HepG2 (cell line): ENCODE results near the gene PGP. TPM values are rescaled to one million over a fixed set of nuclear protein-coding genes. Genes with fewer than 3 reads are reported as not detected.

Source experiments
- HNF4A ChIP-seq: sonication (generic); formaldehyde crosslinking; IDR thresholded peaks from 2 replicates; pipeline ENCODE4 v1.4.0; 2020; ENCODE audit warnings: missing genetic modification reagents
- HOXA9 ChIP-seq: sonication (generic); formaldehyde crosslinking; IDR thresholded peaks from 2 replicates; pipeline ENCODE4 v1.8.1; 2022; ENCODE audit warnings: missing genetic modification reagents, mild to moderate bottlenecking, moderate library complexity, borderline replicate concordance
- MAFF ChIP-seq: IDR thresholded peaks from 2 replicates; pipeline ENCODE4 v1.6.1; 2011; ENCODE audit warnings: low read depth, low read length, improper control_type of control experiment
- MAX ChIP-seq: IDR thresholded peaks from 2 replicates; pipeline ENCODE4 v1.6.1; 2012; ENCODE audit warnings: inconsistent platforms
- NR3C1 ChIP-seq: sonication (generic); formaldehyde crosslinking; IDR thresholded peaks from 2 replicates; pipeline ENCODE4 v1.4.0; 2020; ENCODE audit warnings: missing genetic modification reagents
- PAX8 ChIP-seq: sonication (generic); formaldehyde crosslinking; IDR thresholded peaks from 2 replicates; pipeline ENCODE4 v1.8.0; 2022; ENCODE audit warnings: mild to moderate bottlenecking, missing genetic modification reagents, borderline replicate concordance
- U2AF2 ChIP-seq: fragments of 200-400 bp; formaldehyde crosslinking; IDR thresholded peaks from 2 replicates; pipeline ENCODE4 v1.6.1; 2017; ENCODE audit warnings: low read depth, mild to moderate bottlenecking, low read length
- ZBTB21 ChIP-seq: sonication (generic); formaldehyde crosslinking; IDR thresholded peaks from 2 replicates; pipeline ENCODE4 v1.4.0; 2020; ENCODE audit warnings: missing genetic modification reagents
- ZBTB39 ChIP-seq: sonication (generic); formaldehyde crosslinking; IDR thresholded peaks from 2 replicates; pipeline ENCODE4 v1.5.0; 2020; ENCODE audit warnings: missing genetic modification reagents
- ZNF180 ChIP-seq: sonication (generic); formaldehyde crosslinking; IDR thresholded peaks from 2 replicates; pipeline ENCODE4 v1.4.0; 2020; ENCODE audit warnings: low read depth, missing genetic modification reagents, borderline replicate concordance
- ZNF20 ChIP-seq: sonication (generic); formaldehyde crosslinking; IDR thresholded peaks from 2 replicates; pipeline ENCODE4 v1.4.0; 2020; ENCODE audit warnings: mild to moderate bottlenecking, moderate library complexity, missing genetic modification reagents
- ZNF224 ChIP-seq: sonication (generic); formaldehyde crosslinking; IDR thresholded peaks from 2 replicates; pipeline ENCODE4 v1.5.0; 2020; ENCODE audit warnings: mild to moderate bottlenecking, missing genetic modification reagents
- ZNF317 ChIP-seq: sonication (generic); formaldehyde crosslinking; IDR thresholded peaks from 2 replicates; pipeline ENCODE4 v1.5.0; 2020; ENCODE audit warnings: mild to moderate bottlenecking, missing genetic modification reagents
- ZNF333 ChIP-seq: sonication (generic); formaldehyde crosslinking; IDR thresholded peaks from 2 replicates; pipeline ENCODE4 v1.4.0; 2020; ENCODE audit warnings: mild to moderate bottlenecking, missing genetic modification reagents, borderline replicate concordance
- ZNF430 ChIP-seq: sonication (generic); formaldehyde crosslinking; IDR thresholded peaks from 2 replicates; pipeline ENCODE4 v1.9.0; 2021; ENCODE audit warnings: mild to moderate bottlenecking, missing genetic modification reagents
- ZNF567 ChIP-seq: sonication (generic); formaldehyde crosslinking; IDR thresholded peaks from 2 replicates; pipeline ENCODE4 v1.8.1; 2023; ENCODE audit warnings: mild to moderate bottlenecking, missing genetic modification reagents, borderline replicate concordance
- ZNF577 ChIP-seq: sonication (generic); formaldehyde crosslinking; IDR thresholded peaks from 2 replicates; pipeline ENCODE4 v1.4.0; 2020; ENCODE audit warnings: mild to moderate bottlenecking, low read depth, missing genetic modification reagents, borderline replicate concordance
- ZNF687 ChIP-seq: sonication (generic); formaldehyde crosslinking; IDR thresholded peaks from 2 replicates; pipeline ENCODE4 v1.5.1; 2020; ENCODE audit warnings: mild to moderate bottlenecking, missing genetic modification reagents, moderate library complexity
- ZSCAN21 ChIP-seq: sonication (generic); formaldehyde crosslinking; IDR thresholded peaks from 2 replicates; pipeline ENCODE4 v1.8.0; 2022; ENCODE audit warnings: mild to moderate bottlenecking, missing genetic modification reagents, moderate library complexity, borderline replicate concordance
- polyA plus RNA-seq, 8 experiments: library from polyadenylated mRNA; depleted of rRNA in 3 of 8; stranded (reverse) in 7 of 8; unstranded in 1 of 8; fragments of >200 nt; fragmentation: Illumina TruSeq in 4 of 8; extraction: Trizol in 4 of 8; gene quantifications; 2 replicates each; pipeline versions ENCODE4 v1.2.1 to v1.2.3, GENCODE V29; 2011 to 2016; ENCODE audit warnings: low read depth in 4 of 8, missing spikeins in 1 of 8, mixed read lengths in 1 of 8; ENCODE audit not compliant: insufficient read depth in 1 of 8
- total RNA-seq, 5 experiments: library from RNA; depleted of rRNA; stranded (reverse); fragments of >200 nt; fragmentation: Illumina TruSeq; extraction: Trizol; gene quantifications; 2 replicates each; pipeline ENCODE4 v1.2.3, GENCODE V29; 2016; ENCODE audit warnings: low read depth in 1 of 5
- TF ChIP-seq, protein P1 (sequence below): sonication (generic); formaldehyde crosslinking; IDR thresholded peaks from 2 replicates; pipeline ENCODE4 v1.5.0; 2020; ENCODE audit warnings: mild to moderate bottlenecking, missing genetic modification reagents, borderline replicate concordance

PGP gene
- total and polyA plus RNA-seq, 2 of the 13 experiments (the other 11 are each of a cell fraction or from before 2014, with no cell fraction given): 7.3 to 18.3 TPM

- no peak for TF ChIP-seq HNF4A (CRISPR knock-in tag)
- TF ChIP-seq ZBTB39: peak; percentile 93; the same call in 1 of the 2 replicates
- TF ChIP-seq U2AF2: no peak
- TF ChIP-seq MAFF: no peak
- peak; percentile 27 for TF ChIP-seq ZNF333 (CRISPR knock-in tag)
- TF ChIP-seq HOXA9: no peak; the same call in 1 of the 2 replicates
- TF ChIP-seq ZNF577 (CRISPR knock-in tag): 0 out of 2 replicates have a peak, but pooled peaks have one; percentile 41
- no peak for TF ChIP-seq ZNF180 (CRISPR knock-in tag)
- TF ChIP-seq ZNF687 (CRISPR knock-in tag): peak; percentile 78
- peak; percentile 27; the same call in 1 of the 2 replicates for TF ChIP-seq ZSCAN21 (CRISPR knock-in tag)
- TF ChIP-seq ZNF317 (CRISPR knock-in tag): peak; percentile 64; the same call in 1 of the 2 replicates
- TF ChIP-seq ZBTB21: no peak
- no peak; the same call in 1 of the 2 replicates for TF ChIP-seq ZNF430 (CRISPR knock-in tag)
- peak; percentile 55 for TF ChIP-seq ZNF224 (CRISPR knock-in tag)
- no peak for TF ChIP-seq ZNF567 (CRISPR knock-in tag)
- TF ChIP-seq, protein P1, sequence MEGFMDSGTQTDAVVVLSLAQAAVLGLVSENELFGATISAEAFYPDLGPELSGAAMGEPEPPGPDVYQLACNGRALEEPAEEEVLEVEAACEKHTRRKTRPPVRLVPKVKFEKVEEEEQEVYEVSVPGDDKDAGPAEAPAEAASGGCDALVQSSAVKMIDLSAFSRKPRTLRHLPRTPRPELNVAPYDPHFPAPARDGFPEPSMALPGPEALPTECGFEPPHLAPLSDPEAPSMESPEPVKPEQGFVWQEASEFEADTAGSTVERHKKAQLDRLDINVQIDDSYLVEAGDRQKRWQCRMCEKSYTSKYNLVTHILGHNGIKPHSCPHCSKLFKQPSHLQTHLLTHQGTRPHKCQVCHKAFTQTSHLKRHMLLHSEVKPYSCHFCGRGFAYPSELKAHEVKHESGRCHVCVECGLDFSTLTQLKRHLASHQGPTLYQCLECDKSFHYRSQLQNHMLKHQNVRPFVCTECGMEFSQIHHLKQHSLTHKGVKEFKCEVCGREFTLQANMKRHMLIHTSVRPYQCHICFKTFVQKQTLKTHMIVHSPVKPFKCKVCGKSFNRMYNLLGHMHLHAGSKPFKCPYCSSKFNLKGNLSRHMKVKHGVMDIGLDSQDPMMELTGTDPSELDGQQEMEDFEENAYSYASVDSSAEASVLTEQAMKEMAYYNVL: peak; percentile 68; the same call in 1 of the 2 replicates
- TF ChIP-seq NR3C1: 0 out of 2 replicates have a peak, but pooled peaks have one; percentile 88
- TF ChIP-seq MAX: peak; percentile 71; the same call in 1 of the 2 replicates
- TF ChIP-seq ZNF20 (CRISPR knock-in tag): 0 out of 2 replicates have a peak, but pooled peaks have one; percentile 81
- no peak for TF ChIP-seq PAX8 (CRISPR knock-in tag)
Observed at GRCh38 chr16:2205104-2205966, 9.3 kb downstream of the PGP start, which contains the start of gene MLST8 (continued).
